ENCODE results near the gene SLC25A44. TPM values are rescaled to one million over a fixed set of nuclear protein-coding genes. Genes with fewer than 3 reads are reported as not detected.
A peak's percentile ranks its signal among the peaks of the same experiment; 100 is the strongest.

Gene SLC25A44
- polyA plus RNA-seq, 4 donors, result 13.4 to 46.6 (median 17.3) TPM

- Histone ChIP-seq H3K27me3 (ENCODE audit: control insufficient read depth in 3 of 3, insufficient read depth in 3 of 3, low read length in 3 of 3) (peaks cover 0 to 18% (median 6%) of the 10 kb centered on the region in 3 donors), H3K27ac (ENCODE audit: low read depth in 1 of 3, low read length in 2 of 3) (no peak overlapping the region), H3K9me3 (ENCODE audit: control insufficient read depth in 2 of 2, insufficient read depth in 1 of 2, low read depth in 1 of 2, low read length in 1 of 2) (no peaks in the 10 kb centered on the region), H3K36me3 (ENCODE audit: control insufficient read depth in 3 of 3, insufficient read depth in 2 of 3, low read depth in 1 of 3, low read length in 3 of 3) (peaks cover 4 to 63% (median 8%) of the 10 kb centered on the region in 3 donors), H3K4me1 (ENCODE audit: control insufficient read depth in 3 of 3, insufficient read depth in 2 of 3, low read depth in 1 of 3, low read length in 2 of 3) (peaks cover 0 to 7% (median 0%) of the 10 kb centered on the region in 3 donors), H3K4me3 (ENCODE audit: low read depth in 1 of 3, low read length in 3 of 3) (no peak overlapping the region)
- FAIRE-seq, result no peak
- DNase-seq, result no peak
- WGBS, 3 donors, result 78 to 86% (median 86%) methylated on average over 10 of the region's 10 CpGs
Measured at GRCh38 chr1:156242738-156243137, 48.8 kb downstream of the SLC25A44 start.

DNA sequence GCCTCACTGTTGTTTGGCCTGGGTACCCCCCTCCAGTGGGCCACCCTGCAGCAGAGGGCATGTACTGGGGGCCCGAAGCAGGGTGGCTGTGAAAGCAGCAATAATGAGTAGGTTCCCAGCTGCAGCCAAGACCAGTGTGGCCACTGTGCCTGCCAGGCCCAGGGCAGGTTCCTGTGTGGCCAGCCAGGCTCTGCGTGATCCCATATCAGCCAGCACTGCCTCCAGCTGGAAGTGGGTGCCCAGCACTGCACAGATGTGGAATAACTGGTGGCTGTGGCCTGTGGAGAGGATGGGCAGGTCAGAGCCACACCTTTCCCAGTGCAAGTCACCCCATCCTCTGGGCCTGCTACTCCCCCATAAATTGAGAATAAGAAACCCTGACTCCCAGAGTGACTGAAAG lies 50.2 kb downstream of the SLC25A44 start:
- H3K9me3 ChIP-seq (ENCODE audit: control insufficient read depth in 2 of 2, insufficient read depth in 1 of 2, low read depth in 1 of 2, low read length in 1 of 2), result no peaks in the 10 kb centered on the region
- DNase-seq, result no peak
- H3K4me1 ChIP-seq (ENCODE audit: control insufficient read depth in 3 of 3, insufficient read depth in 2 of 3, low read depth in 1 of 3, low read length in 2 of 3), result peaks cover 0 to 7% (median 0%) of the 10 kb centered on the region in 3 donors
- H3K27me3 ChIP-seq (ENCODE audit: control insufficient read depth in 3 of 3, insufficient read depth in 3 of 3, low read length in 3 of 3), result peaks cover 0 to 18% (median 6%) of the 10 kb centered on the region in 3 donors
- H3K27ac ChIP-seq (ENCODE audit: low read depth in 1 of 3, low read length in 2 of 3), result no peak overlapping the region
- no peak overlapping the region for H3K4me3 ChIP-seq (ENCODE audit: low read depth in 1 of 3, low read length in 3 of 3)
- no peak for FAIRE-seq
- WGBS, 3 donors, result 71 to 95% (median 72%) methylated on average over 2 of the region's 2 CpGs
- H3K36me3 ChIP-seq (ENCODE audit: control insufficient read depth in 3 of 3, insufficient read depth in 2 of 3, low read depth in 1 of 3, low read length in 3 of 3), result peaks cover 0 to 61% (median 11%) of the 10 kb centered on the region in 3 donors

GRCh38 chr1:156244712-156245111 lies 50.8 kb downstream of the SLC25A44 start:
- WGBS, 3 donors, result 34 to 86% (median 63%) methylated on average over 17 of the region's 17 CpGs
- Histone ChIP-seq H3K9me3 (ENCODE audit: control insufficient read depth in 2 of 2, insufficient read depth in 1 of 2, low read depth in 1 of 2, low read length in 1 of 2) (no peaks in the 10 kb centered on the region), H3K27ac (ENCODE audit: low read depth in 1 of 3, low read length in 2 of 3) (no peak overlapping the region), H3K4me1 (ENCODE audit: control insufficient read depth in 3 of 3, insufficient read depth in 2 of 3, low read depth in 1 of 3, low read length in 2 of 3) (peaks cover 0 to 7% (median 0%) of the 10 kb centered on the region in 3 donors), H3K36me3 (ENCODE audit: control insufficient read depth in 3 of 3, insufficient read depth in 2 of 3, low read depth in 1 of 3, low read length in 3 of 3) (peaks cover 1 to 61% (median 7%) of the 10 kb centered on the region in 3 donors), H3K27me3 (ENCODE audit: control insufficient read depth in 3 of 3, insufficient read depth in 3 of 3, low read length in 3 of 3) (peaks cover 0 to 18% (median 6%) of the 10 kb centered on the region in 3 donors), H3K4me3 (ENCODE audit: low read depth in 1 of 3, low read length in 3 of 3) (no peak overlapping the region)
- no peak for FAIRE-seq
- DNase-seq, result no peak

GRCh38 chr1:156245451-156246232 lies 51.7 kb downstream of the SLC25A44 start:
- peak; percentile 38 to 69 for DNase-seq
- WGBS, 3 donors, result 2 to 4% (median 2%) methylated on average over 59 to 69 of the region's 69 CpGs
- Histone ChIP-seq H3K9me3 (ENCODE audit: control insufficient read depth in 2 of 2, insufficient read depth in 1 of 2, low read depth in 1 of 2, low read length in 1 of 2) (no peaks in the 10 kb centered on the region), H3K4me1 (ENCODE audit: control insufficient read depth in 3 of 3, insufficient read depth in 2 of 3, low read depth in 1 of 3, low read length in 2 of 3) (peaks cover 0 to 7% (median 0%) of the 10 kb centered on the region in 3 donors), H3K36me3 (ENCODE audit: control insufficient read depth in 3 of 3, insufficient read depth in 2 of 3, low read depth in 1 of 3, low read length in 3 of 3) (peaks cover 4 to 64% (median 7%) of the 10 kb centered on the region in 3 donors), H3K4me3 (ENCODE audit: low read depth in 1 of 3, low read length in 3 of 3) (peak overlapping the region in 2 of 3 donors; percentile 24 to 39), H3K27ac (ENCODE audit: low read depth in 1 of 3, low read length in 2 of 3) (peak overlapping the region in 2 of 3 donors; percentile 23 to 24), H3K27me3 (ENCODE audit: control insufficient read depth in 3 of 3, insufficient read depth in 3 of 3, low read length in 3 of 3) (peaks cover 0 to 18% (median 6%) of the 10 kb centered on the region in 3 donors)
- FAIRE-seq, result no peak

- 36 to 50% (median 38%) methylated on average over 10 of the region's 10 CpGs for WGBS, 3 donors
- no peak for FAIRE-seq
- Histone ChIP-seq H3K9me3 (ENCODE audit: control insufficient read depth in 2 of 2, insufficient read depth in 1 of 2, low read depth in 1 of 2, low read length in 1 of 2) (no peaks in the 10 kb centered on the region), H3K4me3 (ENCODE audit: low read depth in 1 of 3, low read length in 3 of 3) (no peak overlapping the region), H3K27me3 (ENCODE audit: control insufficient read depth in 3 of 3, insufficient read depth in 3 of 3, low read length in 3 of 3) (peaks cover 0 to 18% (median 6%) of the 10 kb centered on the region in 3 donors), H3K36me3 (ENCODE audit: control insufficient read depth in 3 of 3, insufficient read depth in 2 of 3, low read depth in 1 of 3, low read length in 3 of 3) (peaks cover 10 to 64% (median 14%) of the 10 kb centered on the region in 3 donors), H3K27ac (ENCODE audit: low read depth in 1 of 3, low read length in 2 of 3) (no peak overlapping the region), H3K4me1 (ENCODE audit: control insufficient read depth in 3 of 3, insufficient read depth in 2 of 3, low read depth in 1 of 3, low read length in 2 of 3) (peaks cover 0 to 7% (median 0%) of the 10 kb centered on the region in 3 donors)
- DNase-seq, result no peak
Measured at GRCh38 chr1:156246241-156246780, 52.4 kb downstream of the SLC25A44 start.

- Histone ChIP-seq H3K9me3 (ENCODE audit: control insufficient read depth in 2 of 2, insufficient read depth in 1 of 2, low read depth in 1 of 2, low read length in 1 of 2) (no peaks in the 10 kb centered on the region), H3K27ac (ENCODE audit: low read depth in 1 of 3, low read length in 2 of 3) (no peak overlapping the region), H3K4me3 (ENCODE audit: low read depth in 1 of 3, low read length in 3 of 3) (no peak overlapping the region), H3K4me1 (ENCODE audit: control insufficient read depth in 3 of 3, insufficient read depth in 2 of 3, low read depth in 1 of 3, low read length in 2 of 3) (peaks cover 0 to 7% (median 0%) of the 10 kb centered on the region in 3 donors), H3K36me3 (ENCODE audit: control insufficient read depth in 3 of 3, insufficient read depth in 2 of 3, low read depth in 1 of 3, low read length in 3 of 3) (peaks cover 15 to 64% (median 17%) of the 10 kb centered on the region in 3 donors), H3K27me3 (ENCODE audit: control insufficient read depth in 3 of 3, insufficient read depth in 3 of 3, low read length in 3 of 3) (peaks cover 0 to 18% (median 6%) of the 10 kb centered on the region in 3 donors)
- FAIRE-seq, result no peak
- peak in 1 of 2 donors; percentile 25 for DNase-seq
- WGBS, 3 donors, result 21 to 53% (median 37%) methylated on average over 14 to 16 of the region's 16 CpGs
Measured at GRCh38 chr1:156246781-156247459, 53.0 kb downstream of the SLC25A44 start.

DNA sequence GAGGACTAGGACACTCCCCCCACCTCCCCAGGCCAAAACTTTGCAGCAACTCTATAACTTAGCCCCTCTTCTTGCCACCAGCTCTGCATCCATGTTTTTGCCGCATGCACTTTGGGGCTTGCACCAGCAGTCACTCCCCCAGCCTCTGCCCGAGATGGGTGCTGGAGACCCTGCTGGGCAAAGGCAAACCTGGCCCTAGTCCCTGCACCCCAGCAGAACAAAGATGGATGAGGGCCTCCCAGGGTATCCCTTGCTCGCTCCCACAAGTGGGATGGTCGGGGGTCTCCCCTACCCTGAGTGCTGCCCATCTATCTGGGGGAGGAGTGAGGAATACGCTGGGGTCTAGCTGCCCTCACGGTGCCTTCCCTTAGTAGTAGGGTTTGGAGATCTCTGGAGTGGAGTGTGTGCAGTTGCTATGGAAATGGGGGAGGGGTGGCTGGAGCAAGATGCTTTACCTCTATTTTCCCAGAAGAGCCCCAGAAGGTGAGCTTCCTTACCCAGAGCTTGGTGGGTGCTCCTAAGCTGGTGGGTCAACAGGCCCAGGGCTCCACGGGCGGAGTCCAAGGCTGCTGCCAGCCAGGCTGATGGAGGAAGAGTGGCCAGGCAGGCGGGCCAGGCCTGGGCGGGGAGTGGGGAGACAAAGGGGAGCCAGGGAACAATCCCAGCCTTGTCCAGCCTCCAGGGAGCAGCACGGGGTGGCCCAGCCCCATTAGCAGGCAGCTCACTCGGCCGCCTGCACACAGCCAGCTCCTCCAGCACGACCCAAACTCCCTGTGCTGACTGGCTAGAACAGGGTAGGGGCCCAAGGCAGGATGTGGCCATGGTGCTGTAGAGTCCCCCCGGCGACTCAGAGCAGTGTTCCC lies 53.8 kb downstream of the SLC25A44 start, which contains the start of gene PAQR6:
PAQR6 (minus strand) TSS at position 597 of the 863 bp plus-strand sequence. CDS start 1,325 bp downstream, outside the sequence.
- 24 to 49% (median 31%) methylated on average over 16 of the region's 16 CpGs for WGBS, 3 donors
- H3K36me3 ChIP-seq (ENCODE audit: control insufficient read depth in 3 of 3, insufficient read depth in 2 of 3, low read depth in 1 of 3, low read length in 3 of 3), result peaks cover 21 to 63% (median 24%) of the 10 kb centered on the region in 3 donors
- DNase-seq, result peak; percentile 28 to 34

More for the DNA sequence above, 53.8 kb downstream of the SLC25A44 start, which contains the start of gene PAQR6:
- Histone ChIP-seq H3K27ac (ENCODE audit: low read depth in 1 of 3, low read length in 2 of 3) (peak within 1 kb of the TSS in 1 of 3 donors; percentile 28), H3K27me3 (ENCODE audit: control insufficient read depth in 3 of 3, insufficient read depth in 3 of 3, low read length in 3 of 3) (peaks cover 0 to 18% (median 6%) of the 10 kb centered on the region in 3 donors), H3K4me3 (ENCODE audit: low read depth in 1 of 3, low read length in 3 of 3) (no peak within 1 kb of the TSS), H3K4me1 (ENCODE audit: control insufficient read depth in 3 of 3, insufficient read depth in 2 of 3, low read depth in 1 of 3, low read length in 2 of 3) (peaks cover 0 to 7% (median 0%) of the 10 kb centered on the region in 3 donors), H3K9me3 (ENCODE audit: control insufficient read depth in 2 of 2, insufficient read depth in 1 of 2, low read depth in 1 of 2, low read length in 1 of 2) (no peaks in the 10 kb centered on the region)
- FAIRE-seq, result no peak
